GM21619 (cell line): ENCODE results near the gene CABCOCO1.

Source experiments
- ATAC-seq: cut with Tn5 transposase; IDR thresholded peaks from one replicate; pipeline ENCODE4 v1.9.1; 2021; ENCODE audit not compliant: unreplicated experiment

Gene CABCOCO1, protein sequence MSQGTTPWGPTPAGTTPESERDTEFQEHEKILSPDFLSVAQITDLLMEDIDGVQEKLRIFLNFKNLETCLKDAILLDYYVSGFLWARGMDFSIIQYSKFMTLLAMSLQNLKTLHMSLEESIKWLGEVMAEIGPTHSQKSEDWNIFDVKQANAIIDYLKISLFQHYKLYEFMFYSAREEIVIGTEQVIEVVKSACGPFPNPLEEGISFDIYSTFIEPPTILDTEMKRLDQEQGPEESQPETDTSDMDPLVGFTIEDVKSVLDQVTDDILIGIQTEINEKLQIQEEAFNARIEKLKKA

DNA sequence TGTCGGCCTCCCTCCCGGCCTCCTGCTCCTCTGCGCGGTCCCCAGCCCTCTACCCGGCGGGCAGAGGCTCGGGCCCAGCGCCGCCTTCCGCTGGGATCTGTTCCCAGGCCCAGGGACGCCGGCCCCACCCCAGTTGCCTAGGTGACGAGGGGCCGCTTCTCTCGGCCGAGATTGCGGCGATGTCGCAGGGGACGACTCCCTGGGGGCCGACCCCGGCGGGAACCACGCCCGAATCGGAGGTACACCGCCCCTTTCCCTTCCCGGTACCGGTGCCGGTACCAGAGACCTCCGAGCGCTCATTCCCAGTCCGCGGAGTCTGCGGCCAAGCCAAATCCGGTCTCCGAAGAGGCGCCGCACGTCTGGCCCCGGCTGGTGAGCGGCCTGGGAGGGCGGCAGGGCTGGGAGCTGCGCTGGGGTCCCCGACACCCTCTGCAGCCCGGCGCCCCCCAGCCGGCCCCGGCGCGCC, at the start of gene CABCOCO1:
Gene CABCOCO1 (plus strand): TSS at position 136 of the 466 bp plus-strand sequence. CDS start 44 bp downstream, at position 180.
- no peak for ATAC-seq

DNA sequence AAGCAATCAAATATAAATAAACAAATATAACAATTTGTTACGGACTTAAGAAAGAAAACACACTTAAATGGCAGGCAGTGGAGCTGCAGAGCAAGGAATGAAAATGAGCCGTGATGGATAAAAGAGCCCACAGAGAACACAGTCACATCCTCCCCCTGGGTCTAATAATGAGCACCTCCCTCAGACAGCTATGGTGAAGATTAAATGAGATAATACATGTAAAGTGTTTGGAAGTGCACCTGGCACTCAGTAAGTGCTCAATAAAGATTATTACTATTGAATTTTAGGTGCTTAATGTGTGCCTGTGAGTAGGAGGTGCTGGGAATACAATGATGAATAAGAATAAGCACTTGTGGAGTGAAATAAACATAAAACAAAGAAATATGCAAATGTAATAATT, 49.1 kb upstream of the CABCOCO1 start:
- no peak for ATAC-seq

DNA sequence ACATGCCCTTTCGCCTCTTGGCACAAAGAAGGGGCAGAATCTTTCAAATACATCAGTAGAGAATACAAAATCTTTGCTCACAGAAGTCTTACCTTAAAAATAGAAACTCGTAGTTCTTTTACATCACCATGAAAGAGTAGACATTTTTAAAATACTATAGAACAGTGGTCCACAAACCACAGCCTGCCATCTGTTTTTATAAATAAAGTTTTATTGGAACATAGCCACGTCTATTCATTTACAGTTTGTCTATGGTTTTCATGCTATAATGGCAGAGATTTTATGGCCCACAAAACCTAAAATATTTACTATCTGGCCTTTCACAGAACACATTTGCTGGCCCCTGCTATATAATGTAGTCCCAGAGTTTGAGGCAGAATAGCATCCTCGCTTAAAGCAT, 46.1 kb upstream of the CABCOCO1 start:
- ATAC-seq = no peak

DNA sequence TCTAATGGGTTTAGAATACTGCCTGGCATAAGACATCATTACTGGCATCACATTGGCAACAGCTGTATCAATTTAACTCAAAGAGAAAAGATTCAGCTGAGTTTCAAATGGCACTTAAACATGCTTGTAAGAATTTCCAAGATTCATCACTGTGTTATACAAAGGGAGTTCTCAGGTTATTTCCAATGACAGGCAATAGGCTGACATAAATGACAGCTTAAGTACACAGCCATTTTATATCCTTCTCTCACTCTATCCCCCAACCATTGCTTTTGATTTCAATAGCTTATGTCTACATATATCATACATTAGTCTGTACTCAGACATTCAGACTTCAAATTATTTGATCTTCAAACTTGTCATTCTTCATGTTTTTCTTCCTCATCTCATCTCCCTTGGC, 45.5 kb upstream of the CABCOCO1 start:
- ATAC-seq = no peak

DNA sequence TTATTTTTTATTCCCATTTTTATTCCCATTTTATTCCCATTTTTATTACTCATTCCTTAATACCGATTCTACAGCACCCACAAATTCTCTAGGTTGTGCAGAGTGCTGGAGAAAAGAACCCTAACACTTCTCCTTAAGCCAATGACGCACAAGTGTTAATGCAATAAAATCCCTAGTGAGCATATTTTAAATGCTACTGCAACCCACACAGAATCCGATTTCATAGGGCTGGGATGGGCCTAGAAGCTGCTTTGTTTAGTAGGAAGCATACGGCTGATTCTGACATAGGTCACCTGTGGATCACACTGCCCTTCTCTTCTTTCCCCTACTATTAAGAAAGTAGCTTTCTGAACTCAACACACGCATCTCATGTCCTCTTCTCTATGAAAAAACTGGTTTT, 45.1 kb upstream of the CABCOCO1 start:
- ATAC-seq = no peak

DNA sequence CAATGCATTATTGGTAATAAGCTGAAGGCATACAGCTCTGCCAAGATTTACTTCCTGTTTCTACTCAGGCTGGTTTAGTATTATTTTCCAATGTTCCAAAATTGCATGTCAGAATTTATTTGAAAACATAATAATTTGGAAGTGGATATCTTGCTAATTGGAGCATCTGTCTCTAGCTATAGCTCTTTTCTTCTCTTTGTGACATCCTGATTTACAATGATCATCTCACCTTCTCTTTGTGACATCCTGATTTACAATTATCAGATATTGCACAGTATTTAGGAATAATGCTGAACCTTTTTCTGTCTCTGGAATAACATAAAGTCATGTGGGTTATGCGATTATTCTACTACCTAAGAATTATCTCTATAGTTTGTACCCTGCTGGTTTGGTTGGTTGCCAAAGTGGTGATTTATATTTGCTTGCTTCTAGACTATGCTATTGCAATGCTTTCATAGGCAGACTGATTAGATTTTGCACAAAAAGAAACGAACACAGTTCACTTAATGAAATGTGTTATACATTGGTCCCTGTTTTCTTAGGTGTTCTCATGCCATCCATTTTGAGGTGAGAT, 44.3 kb upstream of the CABCOCO1 start:
- ATAC-seq = no peak

DNA sequence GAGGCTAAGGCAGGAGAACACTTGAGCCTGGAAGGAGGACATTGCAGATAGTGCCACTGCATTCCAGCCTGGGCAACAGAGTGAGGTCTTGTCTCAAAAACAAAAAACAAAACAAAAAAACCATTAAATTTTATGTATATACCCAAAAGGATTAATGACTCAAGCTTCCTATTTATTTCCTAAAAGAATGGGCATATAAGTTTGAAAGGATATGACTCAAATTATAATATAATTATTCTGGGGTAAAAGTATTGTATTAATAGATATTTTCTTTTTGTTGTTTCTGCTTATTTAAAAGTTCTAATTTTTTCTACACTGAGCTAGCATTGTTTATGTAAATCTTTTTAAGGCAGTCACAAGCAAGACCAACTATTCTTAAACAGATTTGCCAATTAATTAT, 42.2 kb upstream of the CABCOCO1 start:
- no peak for ATAC-seq

DNA sequence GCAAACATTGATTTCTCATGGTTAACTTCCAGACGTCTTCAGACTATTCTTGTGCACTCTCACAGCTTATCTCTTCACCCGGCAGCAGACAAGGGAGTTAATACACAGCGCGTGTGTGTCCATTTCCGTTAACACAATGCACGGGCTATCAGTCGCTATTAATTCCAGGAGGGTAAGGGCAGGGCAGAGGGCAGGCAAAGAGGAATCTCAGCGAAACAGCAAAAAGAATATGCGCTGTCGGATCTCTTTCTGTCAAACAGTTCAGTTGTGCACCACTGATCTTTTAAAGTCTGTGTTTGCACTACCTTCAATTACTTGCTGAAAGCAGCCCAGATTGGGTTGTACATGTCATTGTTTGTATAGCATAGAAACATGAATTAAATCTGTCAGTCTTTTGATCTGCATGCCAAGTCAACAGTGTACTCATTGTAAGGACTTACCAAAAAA, 41.1 kb upstream of the CABCOCO1 start:
- no peak for ATAC-seq

DNA sequence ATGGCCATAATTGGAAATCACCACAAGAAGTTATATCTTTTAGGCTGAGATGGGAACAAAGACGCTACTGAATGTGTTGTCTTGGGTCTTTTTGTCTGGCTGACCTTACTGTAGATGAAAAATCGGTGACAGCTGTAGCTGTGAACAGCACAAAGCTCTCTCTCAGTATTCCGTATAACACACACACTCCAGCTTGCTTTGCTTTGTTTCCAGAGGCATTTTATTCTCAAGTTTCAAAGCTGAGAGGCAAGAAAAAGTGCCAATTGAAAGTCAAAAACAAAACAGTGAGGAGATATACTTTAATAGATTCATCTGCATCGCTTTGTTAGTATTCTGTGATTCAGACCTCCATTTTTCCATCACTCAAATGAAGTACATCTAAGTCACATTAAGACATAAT, 39.6 kb upstream of the CABCOCO1 start:
- ATAC-seq = no peak

DNA sequence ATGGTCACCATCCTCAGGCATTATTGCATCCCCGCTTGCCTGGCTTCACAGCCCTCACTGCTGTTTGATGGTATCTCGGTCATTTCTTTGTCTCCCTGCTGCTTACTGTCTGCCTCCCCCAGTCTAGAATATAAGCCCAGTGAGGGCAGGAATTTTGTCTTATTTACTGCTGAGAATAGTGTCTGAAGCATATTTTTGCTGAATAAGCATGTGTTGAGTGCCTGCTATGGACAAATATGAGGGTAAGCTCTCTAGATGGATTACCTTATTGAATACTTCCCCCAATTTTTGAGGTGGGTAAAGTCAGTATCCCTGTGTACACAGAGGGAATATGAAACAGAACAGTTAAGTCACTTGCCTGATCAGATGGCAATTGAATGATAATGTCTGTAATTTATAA, 36.5 kb upstream of the CABCOCO1 start:
- ATAC-seq = no peak

DNA sequence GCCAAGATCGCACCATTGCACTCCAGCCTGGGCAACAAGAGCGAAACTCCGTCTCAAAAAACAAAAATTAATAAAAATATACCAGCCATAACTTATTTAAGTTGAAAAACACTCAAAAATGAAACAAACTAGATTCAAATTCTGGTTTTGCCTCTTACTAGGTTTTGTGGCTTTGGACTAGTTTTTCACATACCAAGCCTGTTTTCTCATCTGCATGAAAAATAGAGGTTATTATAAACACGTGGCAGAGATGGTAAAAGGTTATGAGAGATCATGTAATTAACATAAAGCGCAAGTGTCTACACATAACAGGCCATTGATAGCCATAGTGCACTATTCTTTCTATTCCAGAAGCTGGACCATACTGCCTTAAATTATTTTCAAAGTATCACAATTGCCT, 35.5 kb upstream of the CABCOCO1 start:
- ATAC-seq = no peak

DNA sequence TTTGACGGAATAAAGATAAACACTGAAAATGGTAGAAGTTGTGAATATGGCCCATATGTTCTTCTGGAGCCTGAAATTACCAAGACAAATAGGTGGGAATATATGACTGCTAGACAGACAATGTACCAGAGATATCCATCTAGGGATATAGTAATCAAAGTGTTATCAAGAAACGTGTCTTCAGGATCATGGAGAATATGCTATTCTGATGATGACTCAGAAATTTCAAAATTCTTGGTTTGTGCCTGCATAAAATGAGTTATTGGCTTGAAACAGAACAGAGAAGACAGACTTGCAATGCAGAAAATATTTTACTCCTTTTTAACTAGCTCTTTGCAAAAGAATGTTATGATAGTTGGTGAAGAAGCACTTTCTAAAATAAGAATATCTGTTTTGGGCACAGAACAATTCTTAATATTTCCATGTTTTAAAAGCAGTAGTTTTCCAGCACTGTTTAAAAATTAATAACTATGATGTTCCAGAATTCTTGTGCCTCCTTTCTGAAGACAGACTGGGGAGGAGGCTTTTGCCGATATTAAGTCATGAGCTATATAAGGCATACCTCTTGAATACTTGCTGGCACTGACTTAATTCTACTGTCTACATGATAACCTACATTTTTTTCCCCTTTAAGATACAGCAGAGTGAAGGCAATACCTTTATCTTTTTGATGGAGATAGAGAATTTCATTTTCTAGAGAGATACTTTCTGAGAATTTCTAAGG, 34.4 kb upstream of the CABCOCO1 start:
- no peak for ATAC-seq

DNA sequence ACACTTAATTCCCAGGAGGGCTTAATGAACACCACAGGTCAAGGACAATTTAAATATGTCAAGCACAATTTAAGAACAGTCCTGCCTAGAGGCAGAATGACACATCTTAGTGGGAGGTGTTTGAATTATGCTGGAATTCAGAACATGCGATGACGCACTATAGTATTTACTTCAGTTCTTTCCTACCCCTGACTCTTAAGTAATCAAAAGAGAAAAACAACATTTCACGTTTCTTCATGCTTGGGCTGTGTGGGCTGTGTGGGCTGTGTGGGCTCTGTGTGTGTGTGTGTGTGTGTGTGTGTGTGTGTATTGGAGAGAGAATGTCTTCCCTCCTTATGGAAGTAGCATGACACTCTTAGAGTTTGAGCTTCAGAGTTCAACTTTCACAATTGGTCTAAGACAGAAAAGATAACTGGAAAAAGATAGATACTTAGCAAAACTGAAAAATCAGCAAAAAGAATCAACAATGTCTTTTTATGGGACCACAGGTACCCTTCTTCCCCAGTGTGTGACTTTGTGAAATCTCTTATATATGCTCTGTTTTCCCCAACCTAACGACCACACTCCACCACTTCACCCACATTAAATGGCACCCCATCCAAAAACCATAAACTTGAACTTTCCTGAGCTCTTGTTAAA, 33.7 kb upstream of the CABCOCO1 start:
- no peak for ATAC-seq

DNA sequence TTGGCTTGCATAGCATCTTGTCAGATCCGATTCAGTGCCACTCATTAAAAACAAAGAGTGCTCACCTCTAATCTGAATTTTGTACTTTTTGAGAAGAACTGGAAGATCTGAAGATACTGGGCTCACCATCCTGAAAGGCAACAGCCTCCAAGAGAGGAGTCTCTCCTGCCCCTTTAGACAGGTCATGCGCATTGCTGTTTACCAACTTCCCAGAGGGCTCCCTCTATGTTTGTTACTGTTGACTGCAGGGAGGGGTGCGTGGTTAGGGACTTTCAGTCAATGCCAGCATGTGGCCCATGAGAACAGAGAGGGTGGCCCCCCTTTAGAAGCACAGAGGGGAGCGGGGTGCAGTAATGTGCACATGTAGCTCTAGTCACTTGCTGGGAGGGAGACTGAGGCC, 33.2 kb upstream of the CABCOCO1 start:
- no peak for ATAC-seq

DNA sequence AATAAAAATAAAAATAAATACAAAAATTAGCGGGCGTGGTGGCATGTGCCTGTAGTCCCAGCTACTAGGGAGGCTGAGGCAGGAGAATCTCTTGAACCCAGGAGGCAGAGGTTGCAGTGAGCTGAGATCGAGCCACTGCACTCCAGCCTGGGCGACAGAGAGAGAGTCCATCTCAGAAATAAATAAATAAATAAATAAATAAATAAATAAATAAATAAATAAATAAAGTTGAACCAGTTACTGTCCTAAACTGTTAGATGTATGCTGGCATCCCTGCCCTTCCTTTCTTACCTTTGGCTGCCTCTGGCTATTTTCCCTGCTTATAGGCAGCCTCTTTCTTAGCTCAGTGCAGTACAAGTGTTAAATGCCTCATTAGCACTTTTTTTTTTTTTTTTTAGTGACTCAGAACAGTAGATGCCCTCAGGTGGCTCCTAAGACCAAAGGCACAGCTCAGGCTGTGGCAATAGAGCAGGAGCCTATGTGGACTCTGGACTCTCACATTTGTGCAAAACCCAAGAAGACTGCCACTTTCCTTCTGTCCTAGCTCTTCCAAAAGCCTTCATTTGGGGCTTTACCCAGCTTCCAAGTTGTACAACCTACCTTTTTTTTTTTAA, 30.6 kb upstream of the CABCOCO1 start:
- no peak for ATAC-seq

DNA sequence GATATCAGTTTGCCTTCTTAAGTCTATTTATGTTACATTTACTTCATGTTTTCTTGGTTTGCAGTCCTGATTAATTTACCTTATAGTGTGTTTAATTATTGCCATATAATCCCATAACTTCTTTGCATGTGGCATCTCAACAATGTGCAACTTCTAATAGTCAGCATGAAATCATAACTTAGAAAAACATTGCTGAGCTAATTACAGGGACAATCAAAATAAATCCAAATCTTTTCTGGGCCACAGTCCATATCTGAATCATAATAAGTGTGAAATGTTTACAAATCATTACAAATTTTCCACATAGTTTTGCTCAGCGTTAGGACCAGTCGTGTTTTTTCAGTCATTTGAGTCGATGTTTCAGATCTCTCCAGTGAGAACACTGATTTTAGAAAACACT, 29.1 kb upstream of the CABCOCO1 start:
- ATAC-seq = no peak

DNA sequence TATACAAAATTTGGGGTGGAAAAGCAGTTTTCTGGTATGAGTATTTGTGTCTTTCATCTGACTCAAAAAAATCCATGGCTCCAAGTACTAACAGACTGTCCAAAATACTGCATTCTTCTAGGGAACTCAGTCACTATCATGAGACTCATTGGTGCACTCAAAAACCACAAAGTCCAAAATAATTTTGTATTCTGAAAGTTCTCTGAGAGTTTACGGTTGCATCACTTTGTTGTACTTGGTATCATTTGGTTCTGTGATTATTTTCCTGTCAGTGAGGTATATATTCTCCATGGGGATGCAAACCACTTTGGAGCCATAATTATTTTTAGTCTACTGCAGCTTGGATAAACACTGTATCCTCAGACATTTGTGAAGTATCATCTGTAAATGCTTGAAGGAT, 28.0 kb upstream of the CABCOCO1 start:
- no peak for ATAC-seq

DNA sequence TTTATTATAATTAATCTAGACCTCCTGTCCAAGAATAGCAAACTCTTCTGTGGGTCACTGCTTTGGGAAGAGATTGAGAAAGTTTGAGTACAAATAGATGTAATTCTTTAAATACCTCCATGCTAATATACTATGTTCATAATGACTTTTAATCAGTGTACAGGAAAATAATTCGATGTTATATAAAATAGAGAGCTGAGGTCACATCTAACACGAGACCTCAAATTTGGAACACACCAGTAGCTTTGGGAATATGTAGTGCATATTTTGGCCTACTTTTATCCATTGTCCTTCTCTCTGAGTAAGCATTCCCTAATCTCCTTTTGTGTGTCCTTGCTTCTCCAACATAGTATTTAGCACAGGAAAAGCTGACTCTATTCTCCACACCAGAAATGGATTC, 27.3 kb upstream of the CABCOCO1 start:
- no peak for ATAC-seq

DNA sequence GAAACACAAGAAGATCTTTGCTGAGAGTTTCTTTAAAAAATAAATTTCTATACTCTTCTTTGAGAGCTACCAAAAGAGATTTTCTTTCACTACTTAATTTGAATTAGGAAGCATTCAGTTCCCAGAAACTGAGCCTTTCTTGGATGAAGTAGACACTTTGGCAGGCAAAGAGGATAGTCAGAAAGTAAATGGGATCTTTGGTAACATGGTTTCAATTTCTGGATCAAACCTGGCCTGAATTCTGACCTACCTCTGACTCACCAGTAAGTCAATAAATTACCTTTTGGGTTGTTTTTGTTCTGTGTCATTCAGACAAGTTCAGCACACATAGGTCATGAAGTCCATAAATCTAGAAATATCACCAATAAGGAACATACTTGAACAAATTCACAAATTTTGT, 26.8 kb upstream of the CABCOCO1 start:
- no peak for ATAC-seq

DNA sequence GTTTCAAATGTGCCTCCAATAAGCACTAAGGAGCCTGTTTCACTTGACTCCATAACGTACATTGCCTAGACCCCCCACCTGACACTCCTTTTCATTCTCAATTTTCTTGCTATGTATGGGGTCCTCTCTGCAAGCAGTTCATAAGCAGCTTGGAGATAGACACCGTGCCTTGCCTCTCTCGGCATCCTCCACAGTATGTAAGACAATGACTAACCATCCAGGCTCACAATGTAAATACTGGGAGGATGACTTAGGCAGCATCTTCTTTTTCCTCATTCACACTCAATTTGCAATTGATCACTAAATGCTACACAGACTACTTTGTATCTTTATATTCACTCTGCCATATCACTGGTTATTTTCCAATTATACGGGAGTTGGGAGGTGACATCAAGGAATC, 22.8 kb upstream of the CABCOCO1 start:
- no peak for ATAC-seq

DNA sequence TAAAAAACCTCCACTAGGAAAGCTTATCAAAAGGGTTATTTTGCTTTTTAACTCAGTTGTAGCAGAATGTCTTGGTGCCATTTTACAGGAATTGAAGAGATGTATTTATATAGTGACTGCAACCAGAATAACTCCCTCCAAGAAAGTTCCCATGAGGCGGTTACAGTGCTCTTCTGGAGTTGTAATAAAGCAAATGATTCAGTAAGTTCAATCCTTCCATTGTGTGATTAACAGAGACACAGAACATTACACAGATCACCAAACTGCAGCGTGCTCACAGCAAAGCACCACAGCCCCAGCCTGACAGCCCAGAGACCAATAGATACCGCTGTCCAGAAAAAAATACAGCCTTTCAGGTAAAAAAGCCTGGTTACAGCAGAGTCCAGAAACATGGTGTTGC, 21.9 kb upstream of the CABCOCO1 start:
- ATAC-seq = no peak
